WTC11 (cell line): ENCODE data around the gene HSPB6. TPM values are rescaled to one million over a fixed set of nuclear protein-coding genes. Genes with fewer than 3 reads are reported as not detected.

Source experiments
- ATAC-seq: fragments of 200-7000 bp; cut with Tn5 transposase; 2 replicates; pipeline ENCODE4 v1.10.0; 2021; ENCODE audit warnings: mild to moderate bottlenecking, moderate library complexity
- CTCF ChIA-PET: fragments of 300-600 bp; sonication (Branson Sonifier 250); formaldehyde crosslinking; loops from one replicate; lab custom pipeline; 2021; ENCODE audit warnings: antibody characterized with exemption; lab: Charles Lee
- POLR2A ChIA-PET: fragments of 350-600 bp; sonication (Branson Sonifier 250); formaldehyde crosslinking; loops from one replicate; lab custom pipeline; 2021; ENCODE audit warnings: antibody characterized with exemption; lab: Charles Lee
- DNase-seq: peaks from one replicate; pipeline ENCODE4 v3.0.0; 2021; ENCODE audit warnings: low spot score
- H3K27ac Mint-ChIP-seq: 2 replicates; pipeline ENCODE4 v1.8.0; 2021; ENCODE audit warnings: mixed read lengths
- H3K27me3 Mint-ChIP-seq: 2 replicates; pipeline ENCODE4 v1.8.0; 2021; ENCODE audit warnings: low read depth, mild to moderate bottlenecking, moderate library complexity, mixed read lengths
- H3K36me3 Mint-ChIP-seq: 2 replicates; pipeline ENCODE4 v1.8.0; 2021; ENCODE audit warnings: mixed read lengths
- H3K4me1 Mint-ChIP-seq: 2 replicates; pipeline ENCODE4 v1.8.0; 2022; ENCODE audit warnings: mixed read lengths
- H3K4me3 Mint-ChIP-seq: 2 replicates; pipeline ENCODE4 v1.8.0; 2021; ENCODE audit warnings: mild to moderate bottlenecking, moderate library complexity, mixed read lengths
- H3K9me3 Mint-ChIP-seq: 2 replicates; pipeline ENCODE4 v1.8.0; 2021; ENCODE audit warnings: mixed read lengths
- AR ChIP-seq: fragments of 250-450 bp; sonication (Bioruptor Pico); IDR thresholded peaks from 2 replicates; pipeline ENCODE4 v1.9.0; 2021; ENCODE audit warnings: mild to moderate bottlenecking
- ETV6 ChIP-seq: sonication (generic); formaldehyde crosslinking; IDR thresholded peaks from 2 replicates; pipeline ENCODE4 v1.8.1; 2022; ENCODE audit warnings: mild to moderate bottlenecking, missing genetic modification reagents
- FOXK1 ChIP-seq: sonication (generic); formaldehyde crosslinking; IDR thresholded peaks from 2 replicates; pipeline ENCODE4 v1.8.0; 2022; ENCODE audit warnings: mild to moderate bottlenecking, moderate library complexity, missing genetic modification reagents
- GTF2I ChIP-seq: fragments of 250-450 bp; sonication (Bioruptor Pico); conservative IDR thresholded peaks from 2 replicates; pipeline ENCODE4 v1.4.0; 2021; ENCODE audit warnings: mild to moderate bottlenecking
- IRF1 ChIP-seq: sonication (generic); formaldehyde crosslinking; IDR thresholded peaks from 2 replicates; pipeline ENCODE4 v1.8.0; 2023; ENCODE audit warnings: missing genetic modification reagents
- MXD4 ChIP-seq: fragments of 250-450 bp; sonication (Bioruptor Pico); IDR thresholded peaks from 2 replicates; pipeline ENCODE4 v1.8.0; 2021; ENCODE audit warnings: mild to moderate bottlenecking, moderate library complexity, borderline replicate concordance
- NR3C1 ChIP-seq: sonication (generic); formaldehyde crosslinking; conservative IDR thresholded peaks from 2 replicates; pipeline ENCODE4 v1.8.1; 2023; ENCODE audit warnings: low read depth, mild to moderate bottlenecking, missing genetic modification reagents
- OVOL2 ChIP-seq: fragments of 250-450 bp; sonication (Bioruptor Pico); IDR thresholded peaks from 2 replicates; pipeline ENCODE4 v1.9.0; 2021; ENCODE audit warnings: mild to moderate bottlenecking, borderline replicate concordance
- ZNF263 ChIP-seq: sonication (generic); formaldehyde crosslinking; IDR thresholded peaks from 2 replicates; pipeline ENCODE4 v1.8.1; 2022; ENCODE audit warnings: low read depth, mild to moderate bottlenecking, moderate library complexity, missing genetic modification reagents
- total RNA-seq: library from RNA; stranded (reverse); gene quantifications from 3 replicates; pipeline ENCODE4 v1.2.3, GENCODE V29; 2021
- TF ChIP-seq, protein P1 (sequence below): fragments of 250-450 bp; sonication (Bioruptor Pico); IDR thresholded peaks from 2 replicates; pipeline ENCODE4 v2.1.2; 2022; ENCODE audit warnings: mild to moderate bottlenecking, moderate library complexity
- TF ChIP-seq, protein P2 (sequence below): sonication (generic); formaldehyde crosslinking; IDR thresholded peaks from 2 replicates; pipeline ENCODE4 v1.8.1; 2023; ENCODE audit warnings: mild to moderate bottlenecking, missing genetic modification reagents
- TF ChIP-seq, protein P3 (sequence below): sonication (generic); formaldehyde crosslinking; IDR thresholded peaks from 2 replicates; pipeline ENCODE4 v1.8.1; 2022; ENCODE audit warnings: mild to moderate bottlenecking, moderate library complexity, missing genetic modification reagents
- TF ChIP-seq, protein P4 (sequence below): sonication (generic); formaldehyde crosslinking; IDR thresholded peaks from 2 replicates; pipeline ENCODE4 v1.8.0; 2022; ENCODE audit warnings: mild to moderate bottlenecking, missing genetic modification reagents
- TF ChIP-seq, protein P5 (sequence below): sonication (generic); formaldehyde crosslinking; IDR thresholded peaks from 2 replicates; pipeline ENCODE4 v1.8.0; 2022; ENCODE audit warnings: mild to moderate bottlenecking, missing genetic modification reagents

Gene HSPB6
- total RNA-seq, 1 experiment from 2014 or later = 1.7 TPM

GRCh38 chr19:35727053-35727955 lies 29.5 kb downstream of the HSPB6 start:
- no peak for ATAC-seq
- TF ChIP-seq OVOL2 (CRISPR knock-in tag) (no peak), ETV6 (no peak), FOXK1 (CRISPR knock-in tag) (no peak)
- TF ChIP-seq, protein P1, sequence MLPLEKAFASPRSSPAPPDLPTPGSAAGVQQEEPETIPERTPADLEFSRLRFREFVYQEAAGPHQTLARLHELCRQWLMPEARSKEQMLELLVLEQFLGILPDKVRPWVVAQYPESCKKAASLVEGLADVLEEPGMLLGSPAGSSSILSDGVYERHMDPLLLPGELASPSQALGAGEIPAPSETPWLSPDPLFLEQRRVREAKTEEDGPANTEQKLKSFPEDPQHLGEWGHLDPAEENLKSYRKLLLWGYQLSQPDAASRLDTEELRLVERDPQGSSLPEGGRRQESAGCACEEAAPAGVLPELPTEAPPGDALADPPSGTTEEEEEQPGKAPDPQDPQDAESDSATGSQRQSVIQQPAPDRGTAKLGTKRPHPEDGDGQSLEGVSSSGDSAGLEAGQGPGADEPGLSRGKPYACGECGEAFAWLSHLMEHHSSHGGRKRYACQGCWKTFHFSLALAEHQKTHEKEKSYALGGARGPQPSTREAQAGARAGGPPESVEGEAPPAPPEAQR (CRISPR knock-in tag) = no peak
- TF ChIP-seq, all 79 proteins: peak for 0
- Mint-ChIP-seq H3K9me3 (no peaks in the 10 kb centered on the region), H3K4me3 (no peak overlapping the region), H3K27me3 (no peaks in the 10 kb centered on the region), H3K36me3 (peaks cover 78% of the 10 kb centered on the region), H3K4me1 (0 out of 2 replicates have a peak, but pooled peaks cover 2% of the 10 kb centered on the region), H3K27ac (no peak overlapping the region)
- POLR2A ChIA-PET = no interaction called here
- CTCF ChIA-PET = interaction anchor here (0.5 kb wide), 1 partner anchor 92 kb away, joined by 4 read pairs; no protein-coding TSS in a partner anchor
- no peak for DNase-seq

- Mint-ChIP-seq H3K27me3 (no peaks in the 10 kb centered on the region), H3K27ac (no peak overlapping the region), H3K36me3 (peaks cover 69% of the 10 kb centered on the region), H3K9me3 (no peaks in the 10 kb centered on the region), H3K4me3 (no peak overlapping the region), H3K4me1 (no peaks in the 10 kb centered on the region)
- ATAC-seq = no peak
- TF ChIP-seq, protein P2, sequence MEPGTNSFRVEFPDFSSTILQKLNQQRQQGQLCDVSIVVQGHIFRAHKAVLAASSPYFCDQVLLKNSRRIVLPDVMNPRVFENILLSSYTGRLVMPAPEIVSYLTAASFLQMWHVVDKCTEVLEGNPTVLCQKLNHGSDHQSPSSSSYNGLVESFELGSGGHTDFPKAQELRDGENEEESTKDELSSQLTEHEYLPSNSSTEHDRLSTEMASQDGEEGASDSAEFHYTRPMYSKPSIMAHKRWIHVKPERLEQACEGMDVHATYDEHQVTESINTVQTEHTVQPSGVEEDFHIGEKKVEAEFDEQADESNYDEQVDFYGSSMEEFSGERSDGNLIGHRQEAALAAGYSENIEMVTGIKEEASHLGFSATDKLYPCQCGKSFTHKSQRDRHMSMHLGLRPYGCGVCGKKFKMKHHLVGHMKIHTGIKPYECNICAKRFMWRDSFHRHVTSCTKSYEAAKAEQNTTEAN (CRISPR knock-in tag) = no peak
- no peak for TF ChIP-seq GTF2I (CRISPR knock-in tag)
- TF ChIP-seq, protein P3, sequence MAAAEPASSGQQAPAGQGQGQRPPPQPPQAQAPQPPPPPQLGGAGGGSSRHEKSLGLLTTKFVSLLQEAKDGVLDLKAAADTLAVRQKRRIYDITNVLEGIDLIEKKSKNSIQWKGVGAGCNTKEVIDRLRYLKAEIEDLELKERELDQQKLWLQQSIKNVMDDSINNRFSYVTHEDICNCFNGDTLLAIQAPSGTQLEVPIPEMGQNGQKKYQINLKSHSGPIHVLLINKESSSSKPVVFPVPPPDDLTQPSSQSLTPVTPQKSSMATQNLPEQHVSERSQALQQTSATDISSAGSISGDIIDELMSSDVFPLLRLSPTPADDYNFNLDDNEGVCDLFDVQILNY (CRISPR knock-in tag) = no peak
- TF ChIP-seq, protein P4, sequence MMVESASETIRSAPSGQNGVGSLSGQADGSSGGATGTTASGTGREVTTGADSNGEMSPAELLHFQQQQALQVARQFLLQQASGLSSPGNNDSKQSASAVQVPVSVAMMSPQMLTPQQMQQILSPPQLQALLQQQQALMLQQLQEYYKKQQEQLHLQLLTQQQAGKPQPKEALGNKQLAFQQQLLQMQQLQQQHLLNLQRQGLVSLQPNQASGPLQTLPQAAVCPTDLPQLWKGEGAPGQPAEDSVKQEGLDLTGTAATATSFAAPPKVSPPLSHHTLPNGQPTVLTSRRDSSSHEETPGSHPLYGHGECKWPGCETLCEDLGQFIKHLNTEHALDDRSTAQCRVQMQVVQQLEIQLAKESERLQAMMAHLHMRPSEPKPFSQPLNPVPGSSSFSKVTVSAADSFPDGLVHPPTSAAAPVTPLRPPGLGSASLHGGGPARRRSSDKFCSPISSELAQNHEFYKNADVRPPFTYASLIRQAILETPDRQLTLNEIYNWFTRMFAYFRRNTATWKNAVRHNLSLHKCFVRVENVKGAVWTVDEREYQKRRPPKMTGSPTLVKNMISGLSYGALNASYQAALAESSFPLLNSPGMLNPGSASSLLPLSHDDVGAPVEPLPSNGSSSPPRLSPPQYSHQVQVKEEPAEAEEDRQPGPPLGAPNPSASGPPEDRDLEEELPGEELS (CRISPR knock-in tag) = no peak
- TF ChIP-seq AR (CRISPR knock-in tag) = no peak
- TF ChIP-seq NR3C1 = no peak
- TF ChIP-seq IRF1 = no peak
- TF ChIP-seq MXD4 = no peak
- no peak for TF ChIP-seq ZNF263 (CRISPR knock-in tag)
- TF ChIP-seq, protein P5, sequence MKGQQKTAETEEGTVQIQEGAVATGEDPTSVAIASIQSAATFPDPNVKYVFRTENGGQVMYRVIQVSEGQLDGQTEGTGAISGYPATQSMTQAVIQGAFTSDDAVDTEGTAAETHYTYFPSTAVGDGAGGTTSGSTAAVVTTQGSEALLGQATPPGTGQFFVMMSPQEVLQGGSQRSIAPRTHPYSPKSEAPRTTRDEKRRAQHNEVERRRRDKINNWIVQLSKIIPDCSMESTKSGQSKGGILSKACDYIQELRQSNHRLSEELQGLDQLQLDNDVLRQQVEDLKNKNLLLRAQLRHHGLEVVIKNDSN = no peak
- POLR2A ChIA-PET = interaction anchor here (1.3 kb wide), 1 partner anchor 15 kb away, joined by 3 read pairs; no protein-coding TSS in a partner anchor
- CTCF ChIA-PET = no interaction called here
- DNase-seq = no peak
Observed at GRCh38 chr19:35725216-35725861, 31.5 kb downstream of the HSPB6 start.
